Keratinocyte (primary cell): Measurements from ENCODE around the gene TPRA1. TPM values are rescaled to one million over a fixed set of nuclear protein-coding genes. Genes with fewer than 3 reads are reported as not detected.

Experiments used
- DNase-seq: peaks from one replicate; pipeline ENCODE4 v3.0.0-alpha.2; 2011; ENCODE audit warnings: low read depth, missing footprints, low spot score
- FAIRE-seq: peaks from 2 replicates; lab custom pipeline; 2011; peaks lifted over from hg19 to GRCh38; lab: Jason Lieb, UNC
- H2AFZ ChIP-seq: 2 replicates; pipeline ENCODE4 v1.6.0; 2012; ENCODE audit warnings: low read length, control low read depth, inconsistent platforms; ENCODE audit not compliant: control insufficient read depth
- H3K27ac ChIP-seq: 2 replicates; pipeline ENCODE4 v1.5.1; 2011; ENCODE audit warnings: low read length; ENCODE audit not compliant: control insufficient read depth, insufficient read depth
- H3K27me3 ChIP-seq: 3 replicates; pipeline ENCODE4 v1.6.0; 2011; ENCODE audit warnings: low read length; ENCODE audit not compliant: control insufficient read depth, insufficient read depth; ENCODE audit errors: extremely low read depth
- H3K36me3 ChIP-seq, 2 experiments: 2 replicates in 1 of 2; 3 replicates in 1 of 2; pipeline ENCODE4 v1.5.1; 2011; ENCODE audit warnings: low read length in 2 of 2, mild to moderate bottlenecking in 1 of 2; ENCODE audit not compliant: control insufficient read depth in 2 of 2, insufficient read depth in 2 of 2; ENCODE audit errors: extremely low read depth in 1 of 2
- H3K4me1 ChIP-seq: 3 replicates; pipeline ENCODE4 v1.5.1; 2011; ENCODE audit warnings: low read length; ENCODE audit not compliant: control insufficient read depth, insufficient read depth; ENCODE audit errors: extremely low read depth
- H3K4me2 ChIP-seq: 3 replicates; pipeline ENCODE4 v1.6.0; 2011; ENCODE audit warnings: low read depth, low read length; ENCODE audit not compliant: control insufficient read depth, insufficient read depth; ENCODE audit errors: extremely low read depth
- H3K4me3 ChIP-seq, 3 experiments: fragments of 200-600 bp in 1 of 3; sonication (generic) in 1 of 3; 2 replicates in 2 of 3; 3 replicates in 1 of 3; pipeline ENCODE4 v1.5.1; 2011 to 2016; ENCODE audit warnings: low read length in 3 of 3, mild to moderate bottlenecking in 3 of 3, control low read depth in 2 of 3, inconsistent platforms in 1 of 3, low read depth in 1 of 3, mixed read lengths in 1 of 3, mixed run types in 1 of 3, moderate library complexity in 1 of 3; ENCODE audit not compliant: control insufficient read depth in 2 of 3, insufficient read depth in 2 of 3; ENCODE audit errors: extremely low read depth in 1 of 3
- H3K79me2 ChIP-seq: 2 replicates; pipeline ENCODE4 v1.6.0; 2012; ENCODE audit warnings: low read length; ENCODE audit not compliant: control insufficient read depth, insufficient read depth
- H3K9ac ChIP-seq: 3 replicates; pipeline ENCODE4 v1.6.0; 2011; ENCODE audit warnings: low read length; ENCODE audit not compliant: control insufficient read depth, insufficient read depth; ENCODE audit errors: extremely low read depth
- H3K9me1 ChIP-seq: 3 replicates; pipeline ENCODE4 v1.6.0; 2011; ENCODE audit warnings: low read length; ENCODE audit not compliant: control insufficient read depth, insufficient read depth; ENCODE audit errors: extremely low read depth
- H3K9me3 ChIP-seq: 2 replicates; pipeline ENCODE4 v1.5.1; 2012; ENCODE audit warnings: low read depth, low read length; ENCODE audit not compliant: control insufficient read depth
- H4K20me1 ChIP-seq: 3 replicates; pipeline ENCODE4 v1.6.0; 2011; ENCODE audit warnings: low read length; ENCODE audit not compliant: control insufficient read depth, insufficient read depth; ENCODE audit errors: extremely low read depth
- EZH2 ChIP-seq: IDR thresholded peaks from one replicate; pipeline ENCODE4 v1.6.1; 2012; ENCODE audit warnings: inconsistent platforms, mild to moderate bottlenecking, low read length, moderate library complexity
- dilution Hi-C: fragments of 300-500 bp; cut with MboI; formaldehyde crosslinking; loops from one replicate; pipeline ENCODE4 v1.7.0; 2020; ENCODE audit warnings: low sequenced_read_pairs; ENCODE audit not compliant: extremely low pct_ligation_motif_present
- polyA plus RNA-seq, 5 experiments: library from polyadenylated mRNA; depleted of rRNA in 3 of 5; stranded (reverse) in 3 of 5; stranded (forward) in 1 of 5; unstranded in 1 of 5; fragments of >200 nt; gene quantifications; 1 replicate in 1 of 5; 2 replicates in 3 of 5; 3 replicates in 1 of 5; pipeline versions ENCODE4 v1.2.1 to v1.2.3, GENCODE V29; 2011 to 2012; ENCODE audit warnings: missing spikeins in 2 of 5, low read depth in 1 of 5, low replicate concordance in 1 of 5
- TF ChIP-seq, protein P1 (sequence below), 3 experiments: IDR thresholded peaks in 1 of 3; conservative IDR thresholded peaks in 1 of 3; optimal IDR thresholded peaks in 1 of 3; 2 replicates in 2 of 3; 3 replicates in 1 of 3; pipeline versions ENCODE3 to v1.5.1; 2011; ENCODE audit warnings: low read length in 3 of 3, mild to moderate bottlenecking in 3 of 3, moderate library complexity in 2 of 3, control low read depth in 1 of 3, inconsistent platforms in 1 of 3; ENCODE audit not compliant: insufficient read depth in 2 of 3; ENCODE audit errors: extremely low read depth in 1 of 3

Gene TPRA1
- polyA plus RNA-seq, 1 donor (not counting 4 experiments of a cell fraction or from before 2014, with no cell fraction given), result 22.2 TPM

DNA sequence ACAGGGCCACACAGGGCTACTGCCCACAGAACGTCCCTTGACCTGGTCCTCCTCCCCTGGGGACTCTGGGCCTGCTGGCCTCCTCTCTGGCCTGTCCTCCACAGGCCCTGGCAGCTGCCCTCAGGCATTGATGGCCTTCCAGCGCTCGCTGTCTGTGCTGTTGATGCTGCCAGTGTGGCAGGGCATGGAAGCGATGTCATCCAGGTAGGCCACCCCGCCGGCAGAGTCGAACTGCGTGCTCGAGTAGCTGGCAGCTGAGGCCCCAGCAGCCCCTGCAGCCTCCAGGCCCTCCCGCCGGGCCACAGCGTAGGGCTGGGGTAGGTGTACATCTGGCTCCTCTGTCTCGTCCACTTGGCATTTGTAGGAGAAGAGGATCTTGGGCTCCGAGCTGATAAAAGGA, 17.1 kb downstream of the TPRA1 start:
- Histone ChIP-seq H3K79me2 (peaks cover 2% of the 10 kb centered on the region), H3K9me3 (no peaks in the 10 kb centered on the region), H3K4me1 (no peaks in the 10 kb centered on the region), H3K9ac (no peak overlapping the region), H3K36me3 (peaks cover 28 to 38% of the 10 kb centered on the region in 2 experiments), H3K4me2 (no peak overlapping the region), H3K4me3 (no peak overlapping the region), H3K27me3 (no peaks in the 10 kb centered on the region), H4K20me1 (peaks cover 8% of the 10 kb centered on the region), H3K9me1 (no peaks in the 10 kb centered on the region), H3K27ac (no peak overlapping the region), H2AFZ (no peak overlapping the region)
- no peak for DNase-seq
- FAIRE-seq, result no peak
- dilution Hi-C loops, result no loop called here
- TF ChIP-seq EZH2, result no peak
- TF ChIP-seq, protein P1, sequence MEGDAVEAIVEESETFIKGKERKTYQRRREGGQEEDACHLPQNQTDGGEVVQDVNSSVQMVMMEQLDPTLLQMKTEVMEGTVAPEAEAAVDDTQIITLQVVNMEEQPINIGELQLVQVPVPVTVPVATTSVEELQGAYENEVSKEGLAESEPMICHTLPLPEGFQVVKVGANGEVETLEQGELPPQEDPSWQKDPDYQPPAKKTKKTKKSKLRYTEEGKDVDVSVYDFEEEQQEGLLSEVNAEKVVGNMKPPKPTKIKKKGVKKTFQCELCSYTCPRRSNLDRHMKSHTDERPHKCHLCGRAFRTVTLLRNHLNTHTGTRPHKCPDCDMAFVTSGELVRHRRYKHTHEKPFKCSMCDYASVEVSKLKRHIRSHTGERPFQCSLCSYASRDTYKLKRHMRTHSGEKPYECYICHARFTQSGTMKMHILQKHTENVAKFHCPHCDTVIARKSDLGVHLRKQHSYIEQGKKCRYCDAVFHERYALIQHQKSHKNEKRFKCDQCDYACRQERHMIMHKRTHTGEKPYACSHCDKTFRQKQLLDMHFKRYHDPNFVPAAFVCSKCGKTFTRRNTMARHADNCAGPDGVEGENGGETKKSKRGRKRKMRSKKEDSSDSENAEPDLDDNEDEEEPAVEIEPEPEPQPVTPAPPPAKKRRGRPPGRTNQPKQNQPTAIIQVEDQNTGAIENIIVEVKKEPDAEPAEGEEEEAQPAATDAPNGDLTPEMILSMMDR (optimal IDR thresholded peaks at IDR 0.05 in 1 of 3, IDR thresholded peaks at IDR 0.05 in 1 of 3, conservative IDR thresholded peaks at IDR 0.05 in 1 of 3; ENCODE audit: extremely low read depth in 1 of 3, insufficient read depth in 2 of 3, low read length in 3 of 3), result no peak

DNA sequence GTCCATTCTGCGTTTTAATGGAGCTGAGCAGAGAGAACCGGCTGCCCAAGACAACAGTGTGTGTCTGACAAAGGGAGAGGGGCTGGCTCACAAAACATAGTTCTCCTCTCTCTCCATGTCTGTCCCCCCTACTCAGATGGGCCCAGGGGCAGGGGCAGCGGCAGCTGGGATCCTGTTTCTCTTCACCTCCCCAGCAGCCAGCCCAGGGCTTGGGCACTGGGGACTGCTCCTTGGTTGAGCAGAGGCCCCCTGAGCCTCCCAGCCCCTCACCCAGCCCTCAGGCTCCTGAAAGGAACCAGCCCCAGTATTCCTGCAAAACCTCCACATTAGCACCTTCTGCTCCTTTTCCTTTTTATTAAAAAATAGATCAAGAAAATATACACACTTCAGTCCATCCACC, 17.8 kb downstream of the TPRA1 start:
- Histone ChIP-seq H3K27me3 (no peaks in the 10 kb centered on the region), H3K9me1 (no peaks in the 10 kb centered on the region), H3K79me2 (peaks cover 2% of the 10 kb centered on the region), H3K4me3 (no peak overlapping the region), H4K20me1 (peaks cover 7% of the 10 kb centered on the region), H3K4me2 (no peak overlapping the region), H3K9me3 (no peaks in the 10 kb centered on the region), H3K36me3 (peaks cover 27 to 34% of the 10 kb centered on the region in 2 experiments), H3K9ac (no peak overlapping the region), H2AFZ (no peak overlapping the region), H3K27ac (no peak overlapping the region), H3K4me1 (no peaks in the 10 kb centered on the region)
- DNase-seq (no peak), FAIRE-seq (no peak)
- dilution Hi-C loops, result no loop called here
- TF ChIP-seq EZH2, result no peak
- TF ChIP-seq, protein P1 (optimal IDR thresholded peaks at IDR 0.05 in 1 of 3, IDR thresholded peaks at IDR 0.05 in 1 of 3, conservative IDR thresholded peaks at IDR 0.05 in 1 of 3; ENCODE audit: extremely low read depth in 1 of 3, insufficient read depth in 2 of 3, low read length in 3 of 3), result no peak
